ENCODE results near the gene MCCD1.
"Not testable (repeated sequence)": the region's sequence is repeated elsewhere in the genome, so short reads cannot be mapped to it uniquely, and the experiment has no call there.

MCCD1 gene

DNA sequence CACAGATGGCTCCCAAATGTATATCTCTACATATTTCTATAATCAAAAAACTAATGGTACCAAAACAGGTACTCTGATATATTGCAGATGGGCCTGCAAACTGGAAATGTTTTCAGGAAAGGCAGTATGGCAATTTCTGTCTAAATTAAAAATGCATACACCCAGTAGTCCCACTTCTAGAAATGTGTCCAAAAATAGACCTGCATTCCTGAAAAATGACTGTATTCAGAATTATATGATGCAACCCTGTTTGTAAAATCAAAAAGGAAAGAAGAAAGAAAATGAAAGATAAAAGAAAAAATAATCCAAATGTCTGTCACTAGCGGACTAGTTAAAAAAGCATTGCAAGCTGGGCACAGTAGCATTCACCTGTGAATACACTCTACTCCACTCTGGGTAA is 43.7 kb upstream of the MCCD1 start:
- H3K27ac ChIP-seq (ENCODE audit: extremely low read depth, low read depth, low read length) = no peak overlapping the region
- H3K4me3 ChIP-seq (ENCODE audit: low read depth, low read length) = no peak overlapping the region
- no peaks in the 10 kb centered on the region for H3K9me3 ChIP-seq (ENCODE audit: control insufficient read depth, insufficient read depth, low read depth, low read length)
- no peaks in the 10 kb centered on the region for H3K4me1 ChIP-seq (ENCODE audit: control insufficient read depth, insufficient read depth, low read length)
- POLR2A ChIA-PET = interaction anchor here (1.1 kb wide), 1 partner anchor 56 kb away, joined by 3 read pairs; the partner anchor contains the start of gene DDX39B
- CTCF ChIA-PET = interaction anchor here (0.6 to 1.0 kb wide), 3 partner anchors 11 to 97 kb away, joined by 3 read pairs; no protein-coding TSS in a partner anchor
- no peak for TF ChIP-seq SCRT1 (tag by site-specific recombination; IDR thresholded peaks at IDR 0.05; ENCODE audit: borderline replicate concordance)
- TF ChIP-seq, protein P1, sequence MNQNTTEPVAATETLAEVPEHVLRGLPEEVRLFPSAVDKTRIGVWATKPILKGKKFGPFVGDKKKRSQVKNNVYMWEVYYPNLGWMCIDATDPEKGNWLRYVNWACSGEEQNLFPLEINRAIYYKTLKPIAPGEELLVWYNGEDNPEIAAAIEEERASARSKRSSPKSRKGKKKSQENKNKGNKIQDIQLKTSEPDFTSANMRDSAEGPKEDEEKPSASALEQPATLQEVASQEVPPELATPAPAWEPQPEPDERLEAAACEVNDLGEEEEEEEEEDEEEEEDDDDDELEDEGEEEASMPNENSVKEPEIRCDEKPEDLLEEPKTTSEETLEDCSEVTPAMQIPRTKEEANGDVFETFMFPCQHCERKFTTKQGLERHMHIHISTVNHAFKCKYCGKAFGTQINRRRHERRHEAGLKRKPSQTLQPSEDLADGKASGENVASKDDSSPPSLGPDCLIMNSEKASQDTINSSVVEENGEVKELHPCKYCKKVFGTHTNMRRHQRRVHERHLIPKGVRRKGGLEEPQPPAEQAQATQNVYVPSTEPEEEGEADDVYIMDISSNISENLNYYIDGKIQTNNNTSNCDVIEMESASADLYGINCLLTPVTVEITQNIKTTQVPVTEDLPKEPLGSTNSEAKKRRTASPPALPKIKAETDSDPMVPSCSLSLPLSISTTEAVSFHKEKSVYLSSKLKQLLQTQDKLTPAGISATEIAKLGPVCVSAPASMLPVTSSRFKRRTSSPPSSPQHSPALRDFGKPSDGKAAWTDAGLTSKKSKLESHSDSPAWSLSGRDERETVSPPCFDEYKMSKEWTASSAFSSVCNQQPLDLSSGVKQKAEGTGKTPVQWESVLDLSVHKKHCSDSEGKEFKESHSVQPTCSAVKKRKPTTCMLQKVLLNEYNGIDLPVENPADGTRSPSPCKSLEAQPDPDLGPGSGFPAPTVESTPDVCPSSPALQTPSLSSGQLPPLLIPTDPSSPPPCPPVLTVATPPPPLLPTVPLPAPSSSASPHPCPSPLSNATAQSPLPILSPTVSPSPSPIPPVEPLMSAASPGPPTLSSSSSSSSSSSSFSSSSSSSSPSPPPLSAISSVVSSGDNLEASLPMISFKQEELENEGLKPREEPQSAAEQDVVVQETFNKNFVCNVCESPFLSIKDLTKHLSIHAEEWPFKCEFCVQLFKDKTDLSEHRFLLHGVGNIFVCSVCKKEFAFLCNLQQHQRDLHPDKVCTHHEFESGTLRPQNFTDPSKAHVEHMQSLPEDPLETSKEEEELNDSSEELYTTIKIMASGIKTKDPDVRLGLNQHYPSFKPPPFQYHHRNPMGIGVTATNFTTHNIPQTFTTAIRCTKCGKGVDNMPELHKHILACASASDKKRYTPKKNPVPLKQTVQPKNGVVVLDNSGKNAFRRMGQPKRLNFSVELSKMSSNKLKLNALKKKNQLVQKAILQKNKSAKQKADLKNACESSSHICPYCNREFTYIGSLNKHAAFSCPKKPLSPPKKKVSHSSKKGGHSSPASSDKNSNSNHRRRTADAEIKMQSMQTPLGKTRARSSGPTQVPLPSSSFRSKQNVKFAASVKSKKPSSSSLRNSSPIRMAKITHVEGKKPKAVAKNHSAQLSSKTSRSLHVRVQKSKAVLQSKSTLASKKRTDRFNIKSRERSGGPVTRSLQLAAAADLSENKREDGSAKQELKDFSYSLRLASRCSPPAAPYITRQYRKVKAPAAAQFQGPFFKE (tag by site-specific recombination; IDR thresholded peaks at IDR 0.05; ENCODE audit: borderline replicate concordance) = no peak
- TF ChIP-seq ZNF544 (tag by site-specific recombination; IDR thresholded peaks at IDR 0.05) = no peak
- no peaks in the 10 kb centered on the region for H3K36me3 ChIP-seq (ENCODE audit: control insufficient read depth in 2 of 2, insufficient read depth in 1 of 2, low read length in 2 of 2)

DNA sequence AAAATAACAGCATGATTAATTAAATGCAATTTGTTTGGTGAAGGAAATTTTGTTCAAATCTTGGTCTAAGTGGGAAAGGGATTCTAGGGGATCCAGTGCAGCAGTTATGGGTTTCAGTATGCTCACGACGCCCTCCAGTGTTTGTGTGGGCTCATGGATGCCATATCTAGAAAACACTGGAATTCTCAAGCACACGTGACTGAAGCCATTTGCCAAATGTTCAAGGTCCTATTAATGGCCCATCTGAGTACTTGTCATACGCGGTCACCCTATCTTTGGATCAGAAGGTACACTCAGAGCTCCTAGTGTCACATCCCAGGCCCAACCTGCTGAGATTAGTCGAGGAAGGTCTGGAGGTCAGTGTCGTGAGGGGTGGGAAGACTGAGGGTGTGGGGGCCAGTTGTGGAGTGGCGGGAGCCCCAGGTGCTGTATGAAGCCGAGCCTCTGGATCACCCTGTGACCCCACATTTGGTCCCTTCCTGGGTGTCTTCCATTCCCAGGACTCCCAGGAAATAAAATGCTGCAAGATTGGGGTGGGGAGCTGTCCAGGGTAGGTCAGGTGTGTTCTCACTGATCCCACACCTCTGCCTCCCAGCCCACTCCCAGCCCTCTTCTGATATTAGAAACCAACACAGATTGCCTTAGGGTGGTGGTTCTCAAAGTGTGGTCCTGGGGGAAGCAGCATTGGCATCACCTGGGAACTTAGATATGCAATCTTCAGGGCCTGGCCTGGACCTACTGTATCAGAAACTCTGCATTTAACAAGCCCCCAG is 42.5 kb upstream of the MCCD1 start:
- H3K36me3 ChIP-seq (ENCODE audit: control insufficient read depth in 2 of 2, insufficient read depth in 1 of 2, low read length in 2 of 2); H3K27ac ChIP-seq (ENCODE audit: extremely low read depth, low read depth, low read length); H3K9me3 ChIP-seq (ENCODE audit: control insufficient read depth, insufficient read depth, low read depth, low read length); H3K4me3 ChIP-seq (ENCODE audit: low read depth, low read length); H3K4me1 ChIP-seq (ENCODE audit: control insufficient read depth, insufficient read depth, low read length); POLR2A ChIA-PET: not testable (repeated sequence)
- CTCF ChIA-PET = interaction anchor here (0.7 to 1.5 kb wide), 2 partner anchors 88 to 94 kb away, joined by 3 read pairs; no protein-coding TSS in a partner anchor
- TF ChIP-seq, protein P2, sequence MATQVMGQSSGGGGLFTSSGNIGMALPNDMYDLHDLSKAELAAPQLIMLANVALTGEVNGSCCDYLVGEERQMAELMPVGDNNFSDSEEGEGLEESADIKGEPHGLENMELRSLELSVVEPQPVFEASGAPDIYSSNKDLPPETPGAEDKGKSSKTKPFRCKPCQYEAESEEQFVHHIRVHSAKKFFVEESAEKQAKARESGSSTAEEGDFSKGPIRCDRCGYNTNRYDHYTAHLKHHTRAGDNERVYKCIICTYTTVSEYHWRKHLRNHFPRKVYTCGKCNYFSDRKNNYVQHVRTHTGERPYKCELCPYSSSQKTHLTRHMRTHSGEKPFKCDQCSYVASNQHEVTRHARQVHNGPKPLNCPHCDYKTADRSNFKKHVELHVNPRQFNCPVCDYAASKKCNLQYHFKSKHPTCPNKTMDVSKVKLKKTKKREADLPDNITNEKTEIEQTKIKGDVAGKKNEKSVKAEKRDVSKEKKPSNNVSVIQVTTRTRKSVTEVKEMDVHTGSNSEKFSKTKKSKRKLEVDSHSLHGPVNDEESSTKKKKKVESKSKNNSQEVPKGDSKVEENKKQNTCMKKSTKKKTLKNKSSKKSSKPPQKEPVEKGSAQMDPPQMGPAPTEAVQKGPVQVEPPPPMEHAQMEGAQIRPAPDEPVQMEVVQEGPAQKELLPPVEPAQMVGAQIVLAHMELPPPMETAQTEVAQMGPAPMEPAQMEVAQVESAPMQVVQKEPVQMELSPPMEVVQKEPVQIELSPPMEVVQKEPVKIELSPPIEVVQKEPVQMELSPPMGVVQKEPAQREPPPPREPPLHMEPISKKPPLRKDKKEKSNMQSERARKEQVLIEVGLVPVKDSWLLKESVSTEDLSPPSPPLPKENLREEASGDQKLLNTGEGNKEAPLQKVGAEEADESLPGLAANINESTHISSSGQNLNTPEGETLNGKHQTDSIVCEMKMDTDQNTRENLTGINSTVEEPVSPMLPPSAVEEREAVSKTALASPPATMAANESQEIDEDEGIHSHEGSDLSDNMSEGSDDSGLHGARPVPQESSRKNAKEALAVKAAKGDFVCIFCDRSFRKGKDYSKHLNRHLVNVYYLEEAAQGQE (tag by site-specific recombination; IDR thresholded peaks at IDR 0.05) = peak; percentile 71

DNA sequence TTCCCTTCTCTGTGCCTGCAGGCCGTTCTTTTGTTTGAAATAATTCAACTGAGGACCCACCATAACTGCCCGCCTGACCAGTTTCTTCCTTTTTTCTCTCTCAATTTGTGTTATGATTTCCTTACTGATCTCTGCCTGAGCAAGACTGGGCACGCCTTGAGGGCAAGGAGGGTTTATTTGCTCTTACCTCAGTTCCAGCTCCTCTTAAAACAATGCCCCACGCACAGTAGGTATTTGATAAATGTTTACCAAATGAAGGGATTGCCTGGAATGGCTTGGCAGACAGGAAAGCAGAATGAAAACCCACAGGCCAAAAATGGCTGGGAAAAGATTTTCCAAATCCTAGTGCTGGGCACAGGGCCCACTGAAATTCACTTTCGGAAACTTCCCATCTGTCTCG is 41.1 kb upstream of the MCCD1 start:
- POLR2A ChIA-PET; H3K36me3 ChIP-seq (ENCODE audit: control insufficient read depth in 2 of 2, insufficient read depth in 1 of 2, low read length in 2 of 2); H3K4me1 ChIP-seq (ENCODE audit: control insufficient read depth, insufficient read depth, low read length); H3K4me3 ChIP-seq (ENCODE audit: low read depth, low read length); H3K9me3 ChIP-seq (ENCODE audit: control insufficient read depth, insufficient read depth, low read depth, low read length); H3K27ac ChIP-seq (ENCODE audit: extremely low read depth, low read depth, low read length): not testable (repeated sequence)
- CTCF ChIA-PET = interaction anchor here (0.6 to 1.5 kb wide), 3 partner anchors 89 to 90 kb away, joined by 3 to 4 read pairs (median 3); no protein-coding TSS in a partner anchor

DNA sequence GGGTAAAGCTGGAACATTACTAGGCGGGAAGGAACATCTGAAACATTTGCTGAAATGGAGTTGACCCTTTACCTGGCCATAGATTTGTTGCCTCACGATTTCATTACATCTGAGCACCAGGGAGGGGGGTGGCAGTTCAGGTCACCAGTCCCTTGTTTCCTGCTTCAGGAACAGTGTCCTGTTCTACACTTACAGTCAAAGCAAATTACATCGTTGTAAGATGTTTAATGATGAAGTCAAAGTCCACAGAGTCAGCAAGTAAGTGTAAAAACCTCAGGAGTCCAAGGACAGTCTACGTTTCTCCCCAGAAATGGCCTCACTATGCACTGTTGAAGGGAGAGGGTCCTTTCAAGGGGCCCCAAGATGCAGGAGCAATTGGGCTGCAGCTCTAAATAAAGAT is 39.7 kb upstream of the MCCD1 start:
- CTCF ChIA-PET = interaction anchor here (0.6 to 1.8 kb wide), 10 partner anchors 9 to 109 kb away, joined by 3 to 7 read pairs (median 4); partner anchors contain the start of genes ATP6V1G2 and MICB
- Histone ChIP-seq H3K27ac (ENCODE audit: extremely low read depth, low read depth, low read length) (no peak overlapping the region), H3K4me1 (ENCODE audit: control insufficient read depth, insufficient read depth, low read length) (no peaks in the 10 kb centered on the region), H3K4me3 (ENCODE audit: low read depth, low read length) (no peak overlapping the region), H3K9me3 (ENCODE audit: control insufficient read depth, insufficient read depth, low read depth, low read length) (no peaks in the 10 kb centered on the region), H3K36me3 (ENCODE audit: control insufficient read depth in 2 of 2, insufficient read depth in 1 of 2, low read length in 2 of 2) (no peaks in the 10 kb centered on the region)
- POLR2A ChIA-PET = no interaction called here
- TF ChIP-seq HOXD13 (CRISPR knock-in tag; IDR thresholded peaks at IDR 0.05; ENCODE audit: borderline replicate concordance) (no peak), BCL11A (tag by site-specific recombination; IDR thresholded peaks at IDR 0.05; ENCODE audit: low read depth) (no peak), SP3 (tag by site-specific recombination; IDR thresholded peaks at IDR 0.05) (no peak), ZNF24 (tag by site-specific recombination; IDR thresholded peaks at IDR 0.05) (no peak), PRDM1 (tag by site-specific recombination; IDR thresholded peaks at IDR 0.05) (no peak), ZNF76 (tag by site-specific recombination; IDR thresholded peaks at IDR 0.05; ENCODE audit: borderline replicate concordance, low read depth) (no peak), ZIC2 (tag by site-specific recombination; IDR thresholded peaks at IDR 0.05) (no peak)
- TF ChIP-seq, protein P3, sequence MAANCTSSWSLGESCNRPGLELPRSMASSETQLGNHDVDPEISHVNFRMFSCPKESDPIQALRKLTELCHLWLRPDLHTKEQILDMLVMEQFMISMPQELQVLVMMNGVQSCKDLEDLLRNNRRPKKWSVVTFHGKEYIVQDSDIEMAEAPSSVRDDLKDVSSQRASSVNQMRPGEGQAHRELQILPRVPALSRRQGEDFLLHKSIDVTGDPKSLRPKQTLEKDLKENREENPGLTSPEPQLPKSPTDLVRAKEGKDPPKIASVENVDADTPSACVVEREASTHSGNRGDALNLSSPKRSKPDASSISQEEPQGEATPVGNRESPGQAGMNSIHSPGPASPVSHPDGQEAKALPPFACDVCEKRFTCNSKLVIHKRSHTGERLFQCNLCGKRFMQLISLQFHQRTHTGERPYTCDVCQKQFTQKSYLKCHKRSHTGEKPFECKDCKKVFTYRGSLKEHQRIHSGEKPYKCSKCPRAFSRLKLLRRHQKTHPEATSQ (tag by site-specific recombination; IDR thresholded peaks at IDR 0.05) = no peak
- TF ChIP-seq, protein P4, sequence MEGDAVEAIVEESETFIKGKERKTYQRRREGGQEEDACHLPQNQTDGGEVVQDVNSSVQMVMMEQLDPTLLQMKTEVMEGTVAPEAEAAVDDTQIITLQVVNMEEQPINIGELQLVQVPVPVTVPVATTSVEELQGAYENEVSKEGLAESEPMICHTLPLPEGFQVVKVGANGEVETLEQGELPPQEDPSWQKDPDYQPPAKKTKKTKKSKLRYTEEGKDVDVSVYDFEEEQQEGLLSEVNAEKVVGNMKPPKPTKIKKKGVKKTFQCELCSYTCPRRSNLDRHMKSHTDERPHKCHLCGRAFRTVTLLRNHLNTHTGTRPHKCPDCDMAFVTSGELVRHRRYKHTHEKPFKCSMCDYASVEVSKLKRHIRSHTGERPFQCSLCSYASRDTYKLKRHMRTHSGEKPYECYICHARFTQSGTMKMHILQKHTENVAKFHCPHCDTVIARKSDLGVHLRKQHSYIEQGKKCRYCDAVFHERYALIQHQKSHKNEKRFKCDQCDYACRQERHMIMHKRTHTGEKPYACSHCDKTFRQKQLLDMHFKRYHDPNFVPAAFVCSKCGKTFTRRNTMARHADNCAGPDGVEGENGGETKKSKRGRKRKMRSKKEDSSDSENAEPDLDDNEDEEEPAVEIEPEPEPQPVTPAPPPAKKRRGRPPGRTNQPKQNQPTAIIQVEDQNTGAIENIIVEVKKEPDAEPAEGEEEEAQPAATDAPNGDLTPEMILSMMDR (tag by site-specific recombination; IDR thresholded peaks at IDR 0.05) = no peak
